Adrenal gland (tissue), 12 donors: ENCODE measurements around the gene GPC5. TPM values are rescaled to one million over a fixed set of nuclear protein-coding genes. Genes with fewer than 3 reads are reported as not detected.

Experiments
- DNase-seq, 7 donors: peaks; one replicate each; pipeline ENCODE4 v3.0.0-alpha.2; 2019 to 2020
- H3K27ac ChIP-seq, 5 donors: fragments of 200-600 bp; sonication (generic) in 4 of 5; 1 replicate in 3 of 5; 2 replicates in 2 of 5; pipeline versions ENCODE4 v1.5.1 to v1.8.0; 2016 to 2020; ENCODE audit warnings: mild to moderate bottlenecking in 1 of 5
- H3K27me3 ChIP-seq: fragments of 200-600 bp; 2 replicates; pipeline ENCODE4 v1.8.0; 2021
- H3K36me3 ChIP-seq, 2 donors: fragments of 200-600 bp; replicated peaks in 1 of 2; 1 replicate in 1 of 2; 2 replicates in 1 of 2; pipeline versions ENCODE4 v1.5.1 to v1.8.0; 2018 to 2022
- H3K4me1 ChIP-seq, 2 donors: fragments of 200-600 bp; replicated peaks in 1 of 2; 1 replicate in 1 of 2; 2 replicates in 1 of 2; pipeline versions ENCODE4 v1.5.1 to v1.8.0; 2018 to 2021
- H3K4me3 ChIP-seq, 4 donors: fragments of 200-600 bp; sonication (generic) in 3 of 4; one replicate each; pipeline ENCODE4 v1.5.1; 2016 to 2018
- H3K9me3 ChIP-seq, 3 donors: fragments of 200-600 bp; sonication (generic) in 1 of 3; replicated peaks in 1 of 3; 1 replicate in 2 of 3; 2 replicates in 1 of 3; pipeline versions ENCODE4 v1.5.1 to v1.8.0; 2016 to 2021
- CTCF ChIP-seq, 6 experiments: fragments of 450-650 bp in 4 of 6; fragments of 200-600 bp in 2 of 6; sonication (generic) in 1 of 6; IDR thresholded peaks; 1 replicate in 5 of 6; 2 replicates in 1 of 6; pipeline versions ENCODE4 v1.5.1 to v1.8.0; 2016 to 2021; ENCODE audit warnings: antibody characterized with exemption in 6 of 6, mild to moderate bottlenecking in 2 of 6, moderate library complexity in 1 of 6
- POLR2A ChIP-seq, 2 donors: fragments of 450-650 bp; IDR thresholded peaks; one replicate each; pipeline ENCODE4 v1.6.1; 2017; ENCODE audit warnings: antibody characterized with exemption in 2 of 2, mild to moderate bottlenecking in 2 of 2, moderate library complexity in 1 of 2
- WGBS, 4 donors: extraction: QIAGEN DNeasy Blood & Tissue Kit in 2 of 4; methylation state at CpG; one replicate each; pipeline versions ENCODE4 v1.1.5 to v1.1.7; 2013 to 2017; 5-methylcytosine and 5-hydroxymethylcytosine counted together
- intact Hi-C, 2 donors: fragments of 100-400 bp; cut with DNase I; formaldehyde crosslinking; loops; one replicate each; pipeline versions ENCODE4 v1.14.1 to v1.15.0; 2022 to 2023
- polyA plus RNA-seq, 3 donors: library from polyadenylated mRNA; stranded (reverse); fragments of 200-250 nt in 2 of 3; fragments of 350-450 nt in 1 of 3; fragmentation: Illumina TruSeq in 1 of 3; extraction: RNeasy Lipid Tissue Mini Kit (QIAGEN cat#74804) in 1 of 3; gene quantifications; one replicate each; pipeline ENCODE4 v1.2.3, GENCODE V29; 2013 to 2014
- total RNA-seq, 9 donors: library from RNA; depleted of rRNA in 4 of 9; stranded (reverse); fragments of >200 nt in 4 of 9; fragments of 120-200 nt in 1 of 9; fragmentation: NEBNext Ultra II Directional in 1 of 9; extraction: Animal tissue kit (Norgen Biotek cat#: 25700) in 1 of 9; gene quantifications; one replicate each; pipeline versions ENCODE4 v1.1.0 to v1.2.4, GENCODE V29; 2013 to 2023
- donor health status: healthy with polysubstance abuse.
- donor health status: Bipolar disorder and iron deficiency.
- donor health status: DM: yes; HTN: yes; CAD: no.
- donor health status: DM: no; HTN: no; CAD: no.
- donor health status: DM: no; HTN: no; CAD: no.
- donor health status: DM: yes; HTN: yes; CAD: no.

The GPC5 gene
- total and polyA plus RNA-seq, 12 donors: 0.24 to 7.7 (median 2.1) TPM; not detected in 4

- no peak for TF ChIP-seq CTCF (IDR thresholded peaks at IDR 0.05)
- TF ChIP-seq POLR2A (IDR thresholded peaks at IDR 0.05): no peak
- H3K27me3 ChIP-seq: no peaks in the 10 kb centered on the region
- no peak overlapping the region for H3K4me3 ChIP-seq
- WGBS, 4 donors: 40 to 70% (median 47%) methylated on average over 1 of the region's 1 CpG
- H3K4me1 ChIP-seq: no peaks in the 10 kb centered on the region
- no peaks in the 10 kb centered on the region for H3K9me3 ChIP-seq
- no peak overlapping the region for H3K27ac ChIP-seq
- intact Hi-C loops: no loop called here
- no peak for DNase-seq
- H3K36me3 ChIP-seq: no peaks in the 10 kb centered on the region
Observed at GRCh38 chr13:91805605-91806004, 407.2 kb downstream of the GPC5 start.

GRCh38 chr13:91809161-91809560, 410.7 kb downstream of the GPC5 start:
- Histone ChIP-seq H3K27me3 (no peaks in the 10 kb centered on the region), H3K27ac (no peak overlapping the region), H3K9me3 (no peaks in the 10 kb centered on the region), H3K4me3 (no peak overlapping the region), H3K4me1 (no peaks in the 10 kb centered on the region), H3K36me3 (no peaks in the 10 kb centered on the region)
- intact Hi-C loops: no loop called here
- 55 to 76% (median 58%) methylated on average over 2 of the region's 2 CpGs for WGBS, 4 donors
- no peak for DNase-seq
- TF ChIP-seq POLR2A (IDR thresholded peaks at IDR 0.05) (no peak), CTCF (IDR thresholded peaks at IDR 0.05) (no peak)

- WGBS, 4 donors: 39 to 46% (median 42%) methylated on average over 4 of the region's 4 CpGs
- Histone ChIP-seq H3K4me1 (no peaks in the 10 kb centered on the region), H3K4me3 (no peak overlapping the region), H3K36me3 (no peaks in the 10 kb centered on the region), H3K27ac (no peak overlapping the region), H3K27me3 (no peaks in the 10 kb centered on the region), H3K9me3 (no peaks in the 10 kb centered on the region)
- TF ChIP-seq CTCF (IDR thresholded peaks at IDR 0.05) (no peak), POLR2A (IDR thresholded peaks at IDR 0.05) (no peak)
- no peak for DNase-seq
- intact Hi-C loops: no loop called here
Observed at GRCh38 chr13:91813253-91813652, 414.8 kb downstream of the GPC5 start.

GRCh38 chr13:91816263-91816807, 417.9 kb downstream of the GPC5 start:
- no peak overlapping the region for H3K27ac ChIP-seq
- H3K4me3 ChIP-seq: no peak overlapping the region
- H3K9me3 ChIP-seq: no peaks in the 10 kb centered on the region
- no peaks in the 10 kb centered on the region for H3K4me1 ChIP-seq
- TF ChIP-seq POLR2A (IDR thresholded peaks at IDR 0.05) (no peak), CTCF (IDR thresholded peaks at IDR 0.05) (no peak)
- no peaks in the 10 kb centered on the region for H3K27me3 ChIP-seq
- 42 to 48% (median 45%) methylated on average over 4 of the region's 4 CpGs for WGBS, 4 donors
- no peak for DNase-seq
- no peaks in the 10 kb centered on the region for H3K36me3 ChIP-seq
- intact Hi-C loops: no loop called here
